Tibial nerve (tissue), 3 donors: ENCODE data around the gene H2BW1.

Experiments used
- CTCF ChIP-seq, 5 experiments: fragments of 200-600 bp in 3 of 5; fragments of 450-650 bp in 2 of 5; sonication (generic) in 3 of 5; IDR thresholded peaks; one replicate each; pipeline ENCODE4 v1.5.1; 2016 to 2019; ENCODE audit warnings: antibody characterized with exemption in 5 of 5, mild to moderate bottlenecking in 3 of 5, moderate library complexity in 2 of 5
- POLR2A ChIP-seq, 2 donors: fragments of 450-650 bp; IDR thresholded peaks; one replicate each; pipeline ENCODE4 v1.6.1; 2017; ENCODE audit warnings: antibody characterized with exemption in 2 of 2, mild to moderate bottlenecking in 2 of 2, moderate library complexity in 2 of 2

DNA sequence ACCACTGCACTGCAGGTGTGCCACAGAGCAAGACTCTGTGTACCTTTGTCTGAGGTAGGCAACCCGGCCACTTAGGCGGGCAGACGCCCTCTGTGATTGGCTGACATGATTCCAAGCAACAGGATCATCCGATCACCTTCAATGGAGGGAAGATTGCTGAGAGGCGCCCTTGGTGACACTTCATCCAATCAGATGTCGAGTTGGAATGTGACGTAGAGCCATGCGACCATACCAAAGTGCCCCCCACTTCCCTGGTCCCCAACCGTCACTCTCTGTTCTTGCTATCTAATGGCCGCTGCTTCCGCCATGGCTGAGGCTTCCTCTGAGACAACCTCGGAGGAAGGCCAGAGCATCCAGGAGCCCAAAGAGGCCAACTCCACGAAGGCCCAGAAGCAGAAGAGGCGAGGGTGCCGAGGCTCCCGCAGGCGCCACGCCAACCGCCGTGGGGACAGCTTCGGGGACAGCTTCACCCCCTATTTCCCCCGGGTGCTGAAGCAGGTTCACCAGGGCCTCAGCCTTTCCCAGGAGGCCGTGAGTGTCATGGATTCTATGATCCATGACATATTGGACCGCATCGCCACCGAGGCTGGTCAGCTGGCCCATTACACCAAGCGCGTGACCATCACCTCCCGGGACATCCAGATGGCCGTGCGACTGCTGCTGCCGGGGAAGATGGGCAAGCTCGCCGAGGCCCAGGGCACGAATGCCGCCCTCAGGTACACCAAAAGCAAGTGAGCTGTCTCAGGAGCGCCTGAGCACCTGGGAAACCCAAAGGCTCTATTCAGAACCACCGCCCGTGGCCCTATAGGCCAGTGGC is 26.4 kb upstream of the H2BW1 start, which contains the start of gene H2BW2:
- TF ChIP-seq CTCF (IDR thresholded peaks at IDR 0.05) (no peak), POLR2A (IDR thresholded peaks at IDR 0.05) (no peak)
